ENCODE data around the gene CCT6B.

- no peak for TF ChIP-seq CTCF (IDR thresholded peaks at IDR 0.05)
- TF ChIP-seq TCF7L2 (IDR thresholded peaks at IDR 0.05; ENCODE audit: low read depth, low read length), result no peak
- TF ChIP-seq, protein P1, sequence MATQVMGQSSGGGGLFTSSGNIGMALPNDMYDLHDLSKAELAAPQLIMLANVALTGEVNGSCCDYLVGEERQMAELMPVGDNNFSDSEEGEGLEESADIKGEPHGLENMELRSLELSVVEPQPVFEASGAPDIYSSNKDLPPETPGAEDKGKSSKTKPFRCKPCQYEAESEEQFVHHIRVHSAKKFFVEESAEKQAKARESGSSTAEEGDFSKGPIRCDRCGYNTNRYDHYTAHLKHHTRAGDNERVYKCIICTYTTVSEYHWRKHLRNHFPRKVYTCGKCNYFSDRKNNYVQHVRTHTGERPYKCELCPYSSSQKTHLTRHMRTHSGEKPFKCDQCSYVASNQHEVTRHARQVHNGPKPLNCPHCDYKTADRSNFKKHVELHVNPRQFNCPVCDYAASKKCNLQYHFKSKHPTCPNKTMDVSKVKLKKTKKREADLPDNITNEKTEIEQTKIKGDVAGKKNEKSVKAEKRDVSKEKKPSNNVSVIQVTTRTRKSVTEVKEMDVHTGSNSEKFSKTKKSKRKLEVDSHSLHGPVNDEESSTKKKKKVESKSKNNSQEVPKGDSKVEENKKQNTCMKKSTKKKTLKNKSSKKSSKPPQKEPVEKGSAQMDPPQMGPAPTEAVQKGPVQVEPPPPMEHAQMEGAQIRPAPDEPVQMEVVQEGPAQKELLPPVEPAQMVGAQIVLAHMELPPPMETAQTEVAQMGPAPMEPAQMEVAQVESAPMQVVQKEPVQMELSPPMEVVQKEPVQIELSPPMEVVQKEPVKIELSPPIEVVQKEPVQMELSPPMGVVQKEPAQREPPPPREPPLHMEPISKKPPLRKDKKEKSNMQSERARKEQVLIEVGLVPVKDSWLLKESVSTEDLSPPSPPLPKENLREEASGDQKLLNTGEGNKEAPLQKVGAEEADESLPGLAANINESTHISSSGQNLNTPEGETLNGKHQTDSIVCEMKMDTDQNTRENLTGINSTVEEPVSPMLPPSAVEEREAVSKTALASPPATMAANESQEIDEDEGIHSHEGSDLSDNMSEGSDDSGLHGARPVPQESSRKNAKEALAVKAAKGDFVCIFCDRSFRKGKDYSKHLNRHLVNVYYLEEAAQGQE (IDR thresholded peaks at IDR 0.05; ENCODE audit: insufficient read depth in 1 of 2, low read depth in 2 of 2, low read length in 1 of 2), result no peak
- TF ChIP-seq SIN3A (IDR thresholded peaks at IDR 0.05; ENCODE audit: borderline replicate concordance, insufficient read depth, low read depth, low read length), result no peak
- no peak for TF ChIP-seq POLR2AphosphoS5 (IDR thresholded peaks at IDR 0.05; ENCODE audit: low read depth, low read length)
Observed at GRCh38 chr17:34991606-34992005, 30.3 kb upstream of the CCT6B start.

Data from Panc1 (cell line).